ENCODE measurements around the gene KAT7. TPM values are rescaled to one million over a fixed set of nuclear protein-coding genes. Genes with fewer than 3 reads are reported as not detected.

The KAT7 gene
- total and polyA plus RNA-seq, 11 donors, result 10.1 to 80.9 (median 52.7) TPM

- ATAC-seq (no peak), DNase-seq (no peak)
- peaks cover 0 to 49% (median 10%) of the 10 kb centered on the region in 9 donors for H3K27me3 ChIP-seq
- no peaks in the 10 kb centered on the region for H3K36me3 ChIP-seq
- TF ChIP-seq CTCF (IDR thresholded peaks at IDR 0.05) (no peak), POLR2A (IDR thresholded peaks at IDR 0.05) (no peak)
- intact Hi-C loops (cut with DNase I), result loop anchor here in 2 of 10 donors (5.0 kb wide), 2 partner anchors 122 to 207 kb away; partner anchors contain the start of gene DLX3 (in 1 of the 2)
- 75 to 90% (median 81%) methylated on average over 2 of the region's 2 CpGs for WGBS, 4 donors
- no peaks in the 10 kb centered on the region for H3K9me3 ChIP-seq
- no peak overlapping the region for H3K4me3 ChIP-seq
- peaks cover 0 to under 1% (median 0%) of the 10 kb centered on the region in 12 donors for H3K4me1 ChIP-seq
- H3K27ac ChIP-seq, result no peak overlapping the region
These were observed 86.4 kb downstream of the KAT7 start for GRCh38 chr17:49874911-49875310.

GRCh38 chr17:49875685-49876084, 87.2 kb downstream of the KAT7 start:
- intact Hi-C loops (cut with DNase I), result loop anchor here in 2 of 10 donors (5.0 kb wide), 2 partner anchors 122 to 207 kb away; partner anchors contain the start of gene DLX3 (in 1 of the 2)
- Histone ChIP-seq H3K27ac (no peak overlapping the region), H3K9me3 (no peaks in the 10 kb centered on the region), H3K4me3 (no peak overlapping the region), H3K36me3 (no peaks in the 10 kb centered on the region), H3K27me3 (peaks cover 0 to 52% (median 18%) of the 10 kb centered on the region in 9 donors), H3K4me1 (peaks cover 0 to 8% (median 4%) of the 10 kb centered on the region in 12 donors)
- WGBS, 4 donors, result 58 to 66% (median 62%) methylated on average over 9 of the region's 9 CpGs
- no peak for TF ChIP-seq CTCF (IDR thresholded peaks at IDR 0.05)
- no peak for TF ChIP-seq POLR2A (IDR thresholded peaks at IDR 0.05)
- ATAC-seq (no peak), DNase-seq (no peak)

- TF ChIP-seq POLR2A (IDR thresholded peaks at IDR 0.05) (no peak), CTCF (IDR thresholded peaks at IDR 0.05) (no peak)
- Histone ChIP-seq H3K4me3 (no peak overlapping the region), H3K9me3 (no peaks in the 10 kb centered on the region), H3K27ac (no peak overlapping the region), H3K4me1 (peaks cover 0 to 10% (median 4%) of the 10 kb centered on the region in 12 donors), H3K27me3 (peaks cover 4 to 66% (median 26%) of the 10 kb centered on the region in 9 donors), H3K36me3 (no peaks in the 10 kb centered on the region)
- intact Hi-C loops (cut with DNase I), result loop anchor here in 2 of 10 donors (5.0 kb wide), 2 partner anchors 118 to 203 kb away; partner anchors contain the start of gene DLX3 (in 1 of the 2)
- DNase-seq (no peak), ATAC-seq (no peak)
- 64 to 68% (median 65%) methylated on average over 14 of the region's 14 CpGs for WGBS, 4 donors
These were observed 90.7 kb downstream of the KAT7 start for GRCh38 chr17:49878931-49879904.

Measured in heart left ventricle (tissue), 16 donors.